ENCODE results near the gene COX14.

- TF ChIP-seq POLR2A (IDR thresholded peaks at IDR 0.05; ENCODE audit: low read depth, low read length) (no peak), MAX (IDR thresholded peaks at IDR 0.05; ENCODE audit: low read depth, low read length) (no peak), CTCF (IDR thresholded peaks at IDR 0.05 in 2 of 3, conservative IDR thresholded peaks at IDR 0.05 in 1 of 3; ENCODE audit: control insufficient read depth in 2 of 3, extremely low read depth in 1 of 3, insufficient read depth in 1 of 3, low read depth in 3 of 3, low read length in 3 of 3) (no peak), REST (IDR thresholded peaks at IDR 0.05; ENCODE audit: low read depth, low read length) (no peak), ATF7 (IDR thresholded peaks at IDR 0.05; ENCODE audit: low read depth) (no peak), RELA (IDR thresholded peaks at IDR 0.05; ENCODE audit: borderline replicate concordance, partially characterized antibody) (no peak), SMC3 (IDR thresholded peaks at IDR 0.05; ENCODE audit: borderline replicate concordance, low read length) (no peak)
Observed at GRCh38 chr12:50083301-50083700, 28.7 kb upstream of the COX14 start.
